ENCODE measurements around the gene LARP7.

Gene LARP7

GRCh38 chr4:112636688-112637551, at the start of gene LARP7, which contains the start of gene ZGRF1:
LARP7 (plus strand) TSS chr4:112637143; CDS start chr4:112644670, 7,527 bp downstream.
ZGRF1 (minus strand) TSS chr4:112636909; CDS start chr4:112633176, 3,733 bp downstream.
- TF ChIP-seq CTCF (IDR thresholded peaks at IDR 0.05; ENCODE audit: low read depth, low read length, missing control alignments): peak; percentile 92
- in situ Hi-C loops (cut with HindIII; ENCODE audit: low pct_ligation_motif_present, low sequenced_read_pairs): no loop called here

GRCh38 chr4:112589206-112589605, 47.7 kb upstream of the LARP7 start:
- Histone ChIP-seq H3K36me3 (replicated peaks) (no peaks in the 10 kb centered on the region), H3K4me3 (ENCODE audit: low read depth, low read length) (no peak overlapping the region), H3K27ac (no peak overlapping the region), H3K27me3 (replicated peaks) (no peaks in the 10 kb centered on the region)
- TF ChIP-seq CTCF (IDR thresholded peaks at IDR 0.05; ENCODE audit: low read depth, low read length, missing control alignments): no peak
- peak; percentile 56 for DNase-seq
- in situ Hi-C loops (cut with HindIII; ENCODE audit: low pct_ligation_motif_present, low sequenced_read_pairs): no loop called here

More at GRCh38 chr4:112636688-112637551, at the start of gene LARP7, which contains the start of gene ZGRF1:
- peaks cover 4% of the 10 kb centered on the region for H3K36me3 ChIP-seq (replicated peaks)
- H3K27ac ChIP-seq: peak within 1 kb of the TSS; percentile 97
- DNase-seq: peak; percentile 99
- peak within 1 kb of the TSS; percentile 95 for H3K4me3 ChIP-seq (ENCODE audit: low read depth, low read length)
- H3K27me3 ChIP-seq (replicated peaks): no peaks in the 10 kb centered on the region

GRCh38 chr4:112591593-112591992, 45.4 kb upstream of the LARP7 start:
- H3K4me3 ChIP-seq (ENCODE audit: low read depth, low read length): no peak overlapping the region
- DNase-seq: no peak
- no peaks in the 10 kb centered on the region for H3K36me3 ChIP-seq (replicated peaks)
- H3K27me3 ChIP-seq (replicated peaks): no peaks in the 10 kb centered on the region
- in situ Hi-C loops (cut with HindIII; ENCODE audit: low pct_ligation_motif_present, low sequenced_read_pairs): no loop called here
- TF ChIP-seq CTCF (IDR thresholded peaks at IDR 0.05; ENCODE audit: low read depth, low read length, missing control alignments): no peak
- H3K27ac ChIP-seq: no peak overlapping the region

- H3K36me3 ChIP-seq (replicated peaks): no peaks in the 10 kb centered on the region
- H3K27me3 ChIP-seq (replicated peaks): no peaks in the 10 kb centered on the region
- TF ChIP-seq CTCF (IDR thresholded peaks at IDR 0.05; ENCODE audit: low read depth, low read length, missing control alignments): no peak
- DNase-seq: no peak
- in situ Hi-C loops (cut with HindIII; ENCODE audit: low pct_ligation_motif_present, low sequenced_read_pairs): no loop called here
- no peak overlapping the region for H3K27ac ChIP-seq
- no peak overlapping the region for H3K4me3 ChIP-seq (ENCODE audit: low read depth, low read length)
Observed at GRCh38 chr4:112592717-112593116, 44.2 kb upstream of the LARP7 start.

- no peak for DNase-seq
- in situ Hi-C loops (cut with HindIII; ENCODE audit: low pct_ligation_motif_present, low sequenced_read_pairs): no loop called here
- no peak overlapping the region for H3K27ac ChIP-seq
- TF ChIP-seq CTCF (IDR thresholded peaks at IDR 0.05; ENCODE audit: low read depth, low read length, missing control alignments): no peak
- no peaks in the 10 kb centered on the region for H3K36me3 ChIP-seq (replicated peaks)
- no peak overlapping the region for H3K4me3 ChIP-seq (ENCODE audit: low read depth, low read length)
- no peaks in the 10 kb centered on the region for H3K27me3 ChIP-seq (replicated peaks)
Observed at GRCh38 chr4:112593438-112594133, 43.4 kb upstream of the LARP7 start.

All from brain microvascular endothelial cell (primary cell).